ENCODE measurements around the gene PTPRN2. TPM values are rescaled to one million over a fixed set of nuclear protein-coding genes. Genes with fewer than 3 reads are reported as not detected.

Gene PTPRN2
- total and polyA plus RNA-seq, 2 donors (not counting 3 experiments of a cell fraction or from before 2014, with no cell fraction given), result 0.62 to 0.88 TPM

GRCh38 chr7:158424011-158424410 is 163.6 kb downstream of the PTPRN2 start:
- Histone ChIP-seq H4K20me1 (replicated peaks; ENCODE audit: control insufficient read depth, extremely low read depth, insufficient read depth, low read length) (no peaks in the 10 kb centered on the region), H3K36me3 (ENCODE audit: control insufficient read depth in 2 of 2, extremely low read depth in 1 of 2, insufficient read depth in 2 of 2, low read length in 2 of 2) (no peaks in the 10 kb centered on the region), H3K4me2 (ENCODE audit: insufficient read depth, low read length) (no peak overlapping the region), H3K79me2 (ENCODE audit: control insufficient read depth, insufficient read depth, low read length) (no peaks in the 10 kb centered on the region), H3K9ac (replicated peaks; ENCODE audit: extremely low read depth, insufficient read depth, low read length) (no peak overlapping the region), H3K4me1 (ENCODE audit: control insufficient read depth, extremely low read depth, insufficient read depth, low read length) (no peaks in the 10 kb centered on the region), H3K9me1 (replicated peaks; ENCODE audit: control insufficient read depth, extremely low read depth, insufficient read depth, low read length) (no peaks in the 10 kb centered on the region), H3K9me3 (replicated peaks; ENCODE audit: control insufficient read depth, insufficient read depth, low read length) (peaks cover 7% of the 10 kb centered on the region), H3K27me3 (ENCODE audit: control insufficient read depth in 2 of 2, insufficient read depth in 2 of 2, low read length in 2 of 2) (no peaks in the 10 kb centered on the region), H3K4me3 (replicated peaks in 1 of 3; ENCODE audit: insufficient read depth in 1 of 3, low read depth in 1 of 3, low read length in 3 of 3) (no peak overlapping the region), H2AFZ (ENCODE audit: low read depth, low read length) (no peak overlapping the region), H3K27ac (ENCODE audit: insufficient read depth, low read depth, low read length) (no peak overlapping the region)
- no TSS peak for BruUV-seq (replicated peaks)
- dilution Hi-C loops (cut with MboI; ENCODE audit: extremely low pct_ligation_motif_present, low sequenced_read_pairs), result no loop called here
- ChIA-PET POLR2A (no interaction called here), CTCF (no interaction called here)
- TF ChIP-seq EZH2 (IDR thresholded peaks at IDR 0.05; ENCODE audit: borderline replicate concordance, low read depth, low read length, severe bottlenecking) (no peak), JUN (IDR thresholded peaks at IDR 0.05; ENCODE audit: borderline replicate concordance, insufficient read depth, insufficient read length, low read depth) (no peak), MAX (IDR thresholded peaks at IDR 0.05; ENCODE audit: insufficient read depth, insufficient read length) (no peak), GATA2 (IDR thresholded peaks at IDR 0.05; ENCODE audit: insufficient read depth, insufficient read length, low read depth, low read length) (no peak), MYC (IDR thresholded peaks at IDR 0.05; ENCODE audit: low read depth, low read length) (no peak), FOS (IDR thresholded peaks at IDR 0.05; ENCODE audit: borderline replicate concordance, insufficient read depth, low read length) (no peak), POLR2A (IDR thresholded peaks at IDR 0.05; ENCODE audit: low read depth, low read length) (no peak), POLR2AphosphoS5 (IDR thresholded peaks at IDR 0.05; ENCODE audit: insufficient read depth, low read depth, low read length) (no peak)
- TF ChIP-seq, protein P1, sequence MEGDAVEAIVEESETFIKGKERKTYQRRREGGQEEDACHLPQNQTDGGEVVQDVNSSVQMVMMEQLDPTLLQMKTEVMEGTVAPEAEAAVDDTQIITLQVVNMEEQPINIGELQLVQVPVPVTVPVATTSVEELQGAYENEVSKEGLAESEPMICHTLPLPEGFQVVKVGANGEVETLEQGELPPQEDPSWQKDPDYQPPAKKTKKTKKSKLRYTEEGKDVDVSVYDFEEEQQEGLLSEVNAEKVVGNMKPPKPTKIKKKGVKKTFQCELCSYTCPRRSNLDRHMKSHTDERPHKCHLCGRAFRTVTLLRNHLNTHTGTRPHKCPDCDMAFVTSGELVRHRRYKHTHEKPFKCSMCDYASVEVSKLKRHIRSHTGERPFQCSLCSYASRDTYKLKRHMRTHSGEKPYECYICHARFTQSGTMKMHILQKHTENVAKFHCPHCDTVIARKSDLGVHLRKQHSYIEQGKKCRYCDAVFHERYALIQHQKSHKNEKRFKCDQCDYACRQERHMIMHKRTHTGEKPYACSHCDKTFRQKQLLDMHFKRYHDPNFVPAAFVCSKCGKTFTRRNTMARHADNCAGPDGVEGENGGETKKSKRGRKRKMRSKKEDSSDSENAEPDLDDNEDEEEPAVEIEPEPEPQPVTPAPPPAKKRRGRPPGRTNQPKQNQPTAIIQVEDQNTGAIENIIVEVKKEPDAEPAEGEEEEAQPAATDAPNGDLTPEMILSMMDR (IDR thresholded peaks at IDR 0.05; ENCODE audit: extremely low read depth in 1 of 2, insufficient read depth in 1 of 2, low read depth in 1 of 2, low read length in 2 of 2), result no peak
- intact Hi-C loops (cut with micrococcal nuclease), result no loop called here
- no peak for FAIRE-seq
- no peak for DNase-seq (ENCODE audit: low read depth, low spot score)

Measured in endothelial cell of umbilical vein (primary cell).